GM12878 (cell line): ENCODE results near the gene PTGR2. TPM values are rescaled to one million over a fixed set of nuclear protein-coding genes. Genes with fewer than 3 reads are reported as not detected.

Source experiments
- ATAC-seq: fragments of 200-7000 bp; cut with Tn5 transposase; 3 replicates; pipeline ENCODE4 v1.9.1; 2020; ENCODE audit warnings: mild to moderate bottlenecking, moderate library complexity
- BruUV-seq: library from RNA; stranded (reverse); fragments of 400-500 nt; replicated peaks from 2 replicates; lab custom pipeline; 2021; lab: Mats Ljungman, UMichigan
- CTCF ChIA-PET: fragments of 300-600 bp; sonication (Branson Sonifier 250); formaldehyde crosslinking; extraction: SDS; loops from one replicate; lab custom pipeline; 2021; ENCODE audit warnings: inconsistent platforms; lab: Yijun Ruan, JAX
- POLR2A ChIA-PET: fragments of 350-600 bp; formaldehyde crosslinking; extraction: SDS; loops from one replicate; lab custom pipeline; 2021; ENCODE audit warnings: inconsistent platforms; lab: Charles Lee
- RAD21 ChIA-PET: fragments of 300-600 bp; sonication (Branson Sonifier 250); formaldehyde crosslinking; loops from one replicate; lab custom pipeline; 2023; ENCODE audit warnings: antibody characterized with exemption; ENCODE audit not compliant: unreplicated experiment; lab: Charles Lee
- SMC1A ChIA-PET: fragments of 300-600 bp; sonication (Branson Sonifier 250); formaldehyde crosslinking; loops from one replicate; lab custom pipeline; 2023; ENCODE audit not compliant: unreplicated experiment, uncharacterized antibody; lab: Charles Lee
- DNase-seq: peaks from one replicate; pipeline ENCODE4 v3.0.0-alpha.2; 2011; ENCODE audit warnings: low read depth, low spot score
- FAIRE-seq: peaks from 3 replicates; lab custom pipeline; 2011; peaks lifted over from hg19 to GRCh38; lab: Jason Lieb, UNC
- H2AFZ ChIP-seq: 2 replicates; pipeline ENCODE4 v1.6.0; 2011; ENCODE audit warnings: low read depth, low read length, control low read depth; ENCODE audit not compliant: control insufficient read depth
- H3K27ac ChIP-seq: 2 replicates; pipeline ENCODE4 v1.5.1; 2011; ENCODE audit warnings: control low read depth; ENCODE audit not compliant: control insufficient read depth, insufficient read depth
- H3K27me3 ChIP-seq, 2 experiments: replicated peaks in 1 of 2; 2 replicates each; pipeline versions ENCODE4 v1.6.0 to v1.6.1; 2011; ENCODE audit warnings: low read length in 1 of 2; ENCODE audit not compliant: control insufficient read depth in 2 of 2, insufficient read depth in 2 of 2
- H3K36me3 ChIP-seq, 2 experiments: 2 replicates each; pipeline ENCODE4 v1.5.1; 2011; ENCODE audit warnings: low read length in 1 of 2; ENCODE audit not compliant: control insufficient read depth in 2 of 2, insufficient read depth in 2 of 2
- H3K4me1 ChIP-seq: 2 replicates; pipeline ENCODE4 v1.6.1; 2011; ENCODE audit warnings: mild to moderate bottlenecking, low read length, moderate library complexity, mixed read lengths; ENCODE audit not compliant: control insufficient read depth, insufficient read depth
- H3K4me2 ChIP-seq: 2 replicates; pipeline ENCODE4 v1.6.0; 2011; ENCODE audit warnings: control low read depth; ENCODE audit not compliant: control insufficient read depth, insufficient read depth
- H3K4me3 ChIP-seq: fragments of 200-600 bp; sonication (generic); 2 replicates; pipeline ENCODE4 v1.5.1; 2016
- H3K79me2 ChIP-seq: 2 replicates; pipeline ENCODE4 v1.6.0; 2011; ENCODE audit warnings: low read length; ENCODE audit not compliant: control insufficient read depth, insufficient read depth
- H3K9ac ChIP-seq: 2 replicates; pipeline ENCODE4 v1.8.0; 2011; ENCODE audit warnings: low read length, control low read depth, mixed read lengths; ENCODE audit not compliant: control insufficient read depth, insufficient read depth
- H3K9me3 ChIP-seq: replicated peaks from 3 replicates; pipeline ENCODE4 v1.5.1; 2011; ENCODE audit warnings: mild to moderate bottlenecking, low read length; ENCODE audit not compliant: control insufficient read depth, insufficient read depth
- H4K20me1 ChIP-seq: 2 replicates; pipeline ENCODE4 v1.6.0; 2011; ENCODE audit not compliant: control insufficient read depth, insufficient read depth
- BRCA1 ChIP-seq: IDR thresholded peaks from 2 replicates; pipeline ENCODE4 v1.6.1; 2011; ENCODE audit warnings: low read depth, low read length, improper control_type of control experiment
- CEBPB ChIP-seq, 2 experiments: fragments of 150-350 bp in 1 of 2; IDR thresholded peaks; 2 replicates each; pipeline ENCODE4 v1.6.1; 2012 to 2014; ENCODE audit warnings: low read depth in 2 of 2, low read length in 2 of 2, borderline replicate concordance in 1 of 2, inconsistent platforms in 1 of 2
- CHD1 ChIP-seq: IDR thresholded peaks from 2 replicates; pipeline ENCODE4 v1.6.1; 2012; ENCODE audit warnings: low read depth, low read length, improper control_type of control experiment
- FOXK2 ChIP-seq: fragments of 450-650 bp; IDR thresholded peaks from 2 replicates; pipeline ENCODE4 v1.6.1; 2017; ENCODE audit warnings: mild to moderate bottlenecking, moderate library complexity
- IKZF1 ChIP-seq: fragments of 450-650 bp; conservative IDR thresholded peaks from 2 replicates; pipeline ENCODE4 v1.6.1; 2017; ENCODE audit warnings: antibody characterized with exemption, mild to moderate bottlenecking
- MEF2B ChIP-seq: fragments of 450-650 bp; IDR thresholded peaks from 2 replicates; pipeline ENCODE4 v1.6.1; 2018; ENCODE audit warnings: mild to moderate bottlenecking, moderate library complexity; ENCODE audit not compliant: partially characterized antibody, poor library complexity, severe bottlenecking
- NFIC ChIP-seq: IDR thresholded peaks from 2 replicates; pipeline ENCODE4 v1.6.1; 2012; ENCODE audit warnings: low read depth, mild to moderate bottlenecking, inconsistent platforms, low read length, moderate library complexity
- NFXL1 ChIP-seq: fragments of 450-650 bp; IDR thresholded peaks from 2 replicates; pipeline ENCODE4 v1.6.1; 2017; ENCODE audit warnings: antibody characterized with exemption, mild to moderate bottlenecking, borderline replicate concordance
- PAX8 ChIP-seq: fragments of 450-650 bp; IDR thresholded peaks from 2 replicates; pipeline ENCODE4 v1.6.1; 2017; ENCODE audit warnings: mild to moderate bottlenecking, moderate library complexity
- POLR2A ChIP-seq: IDR thresholded peaks from 2 replicates; pipeline ENCODE4 v1.6.1; 2011; ENCODE audit warnings: low read depth, mild to moderate bottlenecking, low read length
- RELA ChIP-seq: fragments of 450-650 bp; IDR thresholded peaks from 2 replicates; pipeline ENCODE4 v1.8.0; 2014; ENCODE audit warnings: borderline replicate concordance; ENCODE audit not compliant: partially characterized antibody
- TBL1XR1 ChIP-seq: IDR thresholded peaks from 2 replicates; pipeline ENCODE4 v1.6.1; 2012; ENCODE audit warnings: low read depth, low read length, improper control_type of control experiment
- ZZZ3 ChIP-seq: IDR thresholded peaks from 2 replicates; pipeline ENCODE4 v1.6.1; 2011; ENCODE audit warnings: low read depth; ENCODE audit not compliant: control insufficient read depth, insufficient read length
- WGBS: methylation state at CpG from one replicate; pipeline ENCODE4 v1.1.6; 2016; ENCODE audit warnings: low lambda C conversion rate; ENCODE audit not compliant: insufficient replicate concordance, insufficient coverage; ENCODE audit errors: missing lambda C conversion rate; 5-methylcytosine and 5-hydroxymethylcytosine counted together
- in situ Hi-C: fragments of 300-500 bp; cut with MboI; formaldehyde crosslinking; loops from 9 replicates; pipeline ENCODE4 v1.14.3; 2018; ENCODE audit warnings: mixed read lengths
- intact Hi-C: fragments of 100-400 bp; cut with micrococcal nuclease; formaldehyde crosslinking; loops from one replicate; pipeline ENCODE4 v1.14.2; 2022; ENCODE audit not compliant: unreplicated experiment
- polyA plus RNA-seq, 11 experiments: library from polyadenylated mRNA; depleted of rRNA in 4 of 11; unstranded in 6 of 11; stranded (reverse) in 5 of 11; fragments of >200 nt; fragmentation: Nextera tagmentation in 4 of 11; fragmentation: Illumina TruSeq in 1 of 11; extraction: Ambion mirVana in 4 of 11; extraction: Trizol in 1 of 11; gene quantifications; 1 replicate in 1 of 11; 2 replicates in 10 of 11; pipeline versions ENCODE4 v1.2.1 to v1.2.3, GENCODE V29; 2011 to 2016; ENCODE audit warnings: inconsistent platforms in 2 of 11, missing spikeins in 2 of 11, low read depth in 1 of 11
- total RNA-seq, 4 experiments: library from RNA; depleted of rRNA in 3 of 4; stranded (reverse); fragments of >200 nt in 3 of 4; fragmentation: Illumina TruSeq in 1 of 4; extraction: Trizol in 1 of 4; gene quantifications; 2 replicates each; pipeline versions ENCODE4 v1.2.1 to v1.2.3, GENCODE V29; 2013 to 2021
- TF ChIP-seq, protein P1 (sequence below): fragments of 150-350 bp; IDR thresholded peaks from 2 replicates; pipeline ENCODE4 v1.6.1; 2014; ENCODE audit warnings: mild to moderate bottlenecking, low read depth, low read length
- TF ChIP-seq, protein P2 (sequence below): IDR thresholded peaks from 2 replicates; pipeline ENCODE4 v1.6.1; 2011; ENCODE audit warnings: borderline replicate concordance, low read depth, mild to moderate bottlenecking, moderate library complexity, mixed read lengths, low read length; ENCODE audit not compliant: insufficient read depth; ENCODE audit errors: extremely low read length
- TF ChIP-seq, protein P3 (sequence below): IDR thresholded peaks from 2 replicates; pipeline ENCODE4 v1.6.1; 2012; ENCODE audit warnings: low read depth, low read length, improper control_type of control experiment
- TF ChIP-seq, protein P4 (sequence below): fragments of 450-650 bp; IDR thresholded peaks from 2 replicates; pipeline ENCODE4 v1.6.1; 2017; ENCODE audit warnings: mild to moderate bottlenecking

The PTGR2 gene
- total and polyA plus RNA-seq, 10 of the 15 experiments (the other 5 are each of a cell fraction or from before 2014, with no cell fraction given), result 3.3 to 12.8 (median 8.4) TPM

DNA sequence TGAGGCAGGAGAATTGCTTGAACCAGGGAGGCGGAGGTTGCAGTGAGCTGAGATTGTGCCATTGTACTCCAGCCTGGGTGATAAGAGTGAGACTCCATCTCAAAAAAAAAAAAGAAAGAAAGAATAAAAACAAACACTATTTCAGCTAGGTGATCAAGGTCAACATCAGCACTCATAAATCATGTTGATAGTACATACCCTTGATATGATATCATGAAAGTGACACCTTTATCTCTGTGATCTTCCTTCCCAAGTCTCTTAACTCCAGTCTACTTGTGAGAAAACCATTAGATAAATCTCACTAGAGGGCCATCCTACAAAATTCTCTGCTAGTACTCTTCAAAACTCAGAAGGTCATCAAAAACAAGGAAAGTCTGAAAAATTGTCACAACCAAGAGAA lies 44.2 kb upstream of the PTGR2 start:
- WGBS, result 100% methylated on average over 1 of the region's 1 CpG
- POLR2A ChIA-PET, result interaction anchor here (0.9 to 1.2 kb wide), 2 partner anchors 11 to 40 kb away, joined by 3 read pairs; no protein-coding TSS in a partner anchor
- no TSS peak for BruUV-seq
- no peak overlapping the region for H3K9ac ChIP-seq
- no peaks in the 10 kb centered on the region for H3K27me3 ChIP-seq
- CTCF ChIA-PET, result no interaction called here
- H3K27ac ChIP-seq, result no peak overlapping the region
- no peak for FAIRE-seq
- no peak for DNase-seq
- SMC1A ChIA-PET, result no interaction called here
- intact Hi-C loops, result no loop called here
- no peaks in the 10 kb centered on the region for H3K79me2 ChIP-seq
- H2AFZ ChIP-seq, result no peak overlapping the region
- no peaks in the 10 kb centered on the region for H4K20me1 ChIP-seq
- ATAC-seq, result no peak
- RAD21 ChIA-PET, result no interaction called here
- no peaks in the 10 kb centered on the region for H3K36me3 ChIP-seq
- no peak for TF ChIP-seq ZZZ3
- TF ChIP-seq RELA, result no peak
- TF ChIP-seq FOXK2, result no peak
- TF ChIP-seq, protein P1, sequence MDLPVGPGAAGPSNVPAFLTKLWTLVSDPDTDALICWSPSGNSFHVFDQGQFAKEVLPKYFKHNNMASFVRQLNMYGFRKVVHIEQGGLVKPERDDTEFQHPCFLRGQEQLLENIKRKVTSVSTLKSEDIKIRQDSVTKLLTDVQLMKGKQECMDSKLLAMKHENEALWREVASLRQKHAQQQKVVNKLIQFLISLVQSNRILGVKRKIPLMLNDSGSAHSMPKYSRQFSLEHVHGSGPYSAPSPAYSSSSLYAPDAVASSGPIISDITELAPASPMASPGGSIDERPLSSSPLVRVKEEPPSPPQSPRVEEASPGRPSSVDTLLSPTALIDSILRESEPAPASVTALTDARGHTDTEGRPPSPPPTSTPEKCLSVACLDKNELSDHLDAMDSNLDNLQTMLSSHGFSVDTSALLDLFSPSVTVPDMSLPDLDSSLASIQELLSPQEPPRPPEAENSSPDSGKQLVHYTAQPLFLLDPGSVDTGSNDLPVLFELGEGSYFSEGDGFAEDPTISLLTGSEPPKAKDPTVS, result no peak
- TF ChIP-seq, protein P2, sequence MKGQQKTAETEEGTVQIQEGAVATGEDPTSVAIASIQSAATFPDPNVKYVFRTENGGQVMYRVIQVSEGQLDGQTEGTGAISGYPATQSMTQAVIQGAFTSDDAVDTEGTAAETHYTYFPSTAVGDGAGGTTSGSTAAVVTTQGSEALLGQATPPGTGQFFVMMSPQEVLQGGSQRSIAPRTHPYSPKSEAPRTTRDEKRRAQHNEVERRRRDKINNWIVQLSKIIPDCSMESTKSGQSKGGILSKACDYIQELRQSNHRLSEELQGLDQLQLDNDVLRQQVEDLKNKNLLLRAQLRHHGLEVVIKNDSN, result no peak
- TF ChIP-seq BRCA1, result no peak
- no peak for TF ChIP-seq NFIC
- TF ChIP-seq IKZF1, result no peak
- TF ChIP-seq TBL1XR1, result no peak
- TF ChIP-seq, protein P3, sequence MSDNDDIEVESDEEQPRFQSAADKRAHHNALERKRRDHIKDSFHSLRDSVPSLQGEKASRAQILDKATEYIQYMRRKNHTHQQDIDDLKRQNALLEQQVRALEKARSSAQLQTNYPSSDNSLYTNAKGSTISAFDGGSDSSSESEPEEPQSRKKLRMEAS, result no peak
- TF ChIP-seq PAX8, result no peak
- no peak for TF ChIP-seq MEF2B
- TF ChIP-seq CHD1, result no peak
- TF ChIP-seq POLR2A, result no peak
- TF ChIP-seq CEBPB (IDR thresholded peaks at IDR 0.05; ENCODE audit: borderline replicate concordance in 1 of 2, low read depth in 2 of 2, low read length in 2 of 2), result no peak
- no peak for TF ChIP-seq NFXL1
- TF ChIP-seq, protein P4, sequence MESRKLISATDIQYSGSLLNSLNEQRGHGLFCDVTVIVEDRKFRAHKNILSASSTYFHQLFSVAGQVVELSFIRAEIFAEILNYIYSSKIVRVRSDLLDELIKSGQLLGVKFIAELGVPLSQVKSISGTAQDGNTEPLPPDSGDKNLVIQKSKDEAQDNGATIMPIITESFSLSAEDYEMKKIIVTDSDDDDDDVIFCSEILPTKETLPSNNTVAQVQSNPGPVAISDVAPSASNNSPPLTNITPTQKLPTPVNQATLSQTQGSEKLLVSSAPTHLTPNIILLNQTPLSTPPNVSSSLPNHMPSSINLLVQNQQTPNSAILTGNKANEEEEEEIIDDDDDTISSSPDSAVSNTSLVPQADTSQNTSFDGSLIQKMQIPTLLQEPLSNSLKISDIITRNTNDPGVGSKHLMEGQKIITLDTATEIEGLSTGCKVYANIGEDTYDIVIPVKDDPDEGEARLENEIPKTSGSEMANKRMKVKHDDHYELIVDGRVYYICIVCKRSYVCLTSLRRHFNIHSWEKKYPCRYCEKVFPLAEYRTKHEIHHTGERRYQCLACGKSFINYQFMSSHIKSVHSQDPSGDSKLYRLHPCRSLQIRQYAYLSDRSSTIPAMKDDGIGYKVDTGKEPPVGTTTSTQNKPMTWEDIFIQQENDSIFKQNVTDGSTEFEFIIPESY, result no peak
- TF ChIP-seq, all 136 proteins: peak for 0
- H3K4me2 ChIP-seq, result no peak overlapping the region
- in situ Hi-C loops, result no loop called here
- H3K4me3 ChIP-seq, result no peak overlapping the region
- H3K4me1 ChIP-seq, result no peaks in the 10 kb centered on the region
- H3K9me3 ChIP-seq, result no peaks in the 10 kb centered on the region
